ENCODE measurements around the gene TRMT61A.
"Not testable (repeated sequence)": the region's sequence is repeated elsewhere in the genome, so short reads cannot be mapped to it uniquely, and the experiment has no call there.

The TRMT61A gene

DNA sequence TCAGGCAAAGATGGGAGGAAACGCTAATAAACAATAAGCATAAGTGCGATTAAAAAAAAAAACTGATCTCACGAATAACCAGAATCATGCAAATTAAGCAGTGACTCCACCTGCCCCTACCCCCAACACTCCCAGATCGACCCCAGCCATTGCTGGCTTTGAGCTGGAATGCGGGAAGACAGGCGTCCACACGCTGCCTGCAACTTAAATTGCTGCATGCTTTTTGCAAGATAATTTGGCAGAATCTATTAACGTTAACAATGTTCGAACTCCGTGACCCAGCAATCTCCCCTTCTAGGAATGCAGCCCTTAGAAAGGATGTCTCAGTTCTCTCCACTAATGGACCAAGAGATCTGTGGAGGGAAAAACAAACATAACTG is 5.4 kb upstream of the TRMT61A start:
- no peak for DNase-seq

DNA sequence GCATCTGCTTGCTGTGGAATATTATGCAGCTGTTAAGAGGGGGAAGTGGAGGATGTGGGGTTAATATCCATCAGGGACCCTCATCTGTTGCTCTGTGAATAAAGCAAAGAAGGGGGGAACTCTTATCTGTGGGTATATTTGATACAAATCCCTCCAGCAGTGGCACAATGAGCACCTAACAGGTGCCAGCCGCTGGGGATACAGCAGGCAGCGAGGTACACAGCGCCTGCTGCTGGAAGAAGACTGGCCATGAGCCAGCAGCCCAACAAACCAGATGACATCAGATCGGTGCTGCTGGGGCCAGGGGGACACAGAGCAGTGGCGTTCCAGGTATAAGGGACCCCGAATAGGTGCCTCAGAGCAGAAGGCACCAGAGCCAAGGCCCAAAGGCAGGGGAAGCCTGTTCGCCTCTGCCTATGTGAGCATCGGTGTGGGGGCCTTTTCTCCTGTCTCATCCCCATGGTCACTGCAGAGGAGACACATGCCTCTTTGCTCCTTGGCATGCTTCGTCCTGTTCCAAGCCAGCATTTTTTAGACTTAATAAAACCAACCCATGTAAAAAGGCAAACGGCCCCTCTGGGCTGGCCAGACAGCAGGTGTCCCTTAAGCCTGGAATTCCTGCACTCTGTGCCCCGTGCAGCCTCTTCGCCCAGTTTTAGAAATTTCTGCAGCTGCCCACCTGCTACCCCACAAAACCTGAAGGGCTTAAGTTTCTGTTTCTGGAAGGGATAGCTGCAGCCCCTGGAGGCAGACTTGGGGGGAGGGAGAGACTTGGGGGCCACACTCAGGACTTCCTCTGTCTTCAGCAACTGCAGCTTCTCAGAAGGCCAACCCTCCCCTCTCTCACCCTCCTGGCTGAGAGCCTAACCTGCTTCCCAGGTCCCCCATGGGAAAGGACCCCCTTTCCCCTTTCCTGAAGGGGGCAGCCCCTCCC is 4.7 kb upstream of the TRMT61A start:
- DNase-seq, result no peak

DNA sequence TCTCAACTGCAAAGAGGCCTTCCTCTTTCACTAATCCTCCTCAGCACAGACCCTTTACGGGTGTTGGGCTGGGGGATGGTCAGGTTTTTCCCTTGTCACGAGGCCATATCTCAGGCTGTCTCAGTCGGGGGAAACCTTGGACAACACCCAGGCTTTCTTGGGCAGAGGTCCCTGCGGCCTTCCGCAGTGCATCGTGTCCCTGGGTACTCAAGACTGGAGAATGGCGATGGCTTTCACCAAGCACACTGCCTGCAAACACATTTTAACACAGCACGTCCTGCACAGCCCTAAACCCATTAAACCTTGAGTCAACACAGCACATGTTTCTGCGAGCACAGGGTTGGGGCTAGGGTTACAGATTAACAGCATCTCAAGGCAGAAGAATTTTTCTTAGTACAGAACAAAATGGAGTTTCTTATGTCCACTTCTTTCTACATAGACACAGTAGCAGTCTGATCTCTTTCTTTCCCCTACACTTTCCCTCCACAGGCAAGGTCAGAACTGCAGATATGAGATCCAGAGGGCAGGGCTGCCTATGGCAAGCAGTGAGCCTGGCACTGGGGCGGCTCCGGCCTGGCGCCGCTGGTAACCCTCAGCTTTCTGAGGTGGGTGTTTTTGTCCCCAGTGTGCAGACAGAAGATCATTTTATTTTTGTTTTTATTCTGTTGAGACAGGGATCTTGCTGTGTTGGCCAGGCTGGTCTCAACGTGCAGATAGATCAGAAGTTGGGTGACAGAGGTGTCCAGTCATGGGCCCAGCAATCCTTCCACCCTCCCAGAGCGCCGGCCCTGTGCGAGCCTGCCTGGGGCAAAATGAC is 3.4 kb upstream of the TRMT61A start:
- not testable (repeated sequence) for DNase-seq

DNA sequence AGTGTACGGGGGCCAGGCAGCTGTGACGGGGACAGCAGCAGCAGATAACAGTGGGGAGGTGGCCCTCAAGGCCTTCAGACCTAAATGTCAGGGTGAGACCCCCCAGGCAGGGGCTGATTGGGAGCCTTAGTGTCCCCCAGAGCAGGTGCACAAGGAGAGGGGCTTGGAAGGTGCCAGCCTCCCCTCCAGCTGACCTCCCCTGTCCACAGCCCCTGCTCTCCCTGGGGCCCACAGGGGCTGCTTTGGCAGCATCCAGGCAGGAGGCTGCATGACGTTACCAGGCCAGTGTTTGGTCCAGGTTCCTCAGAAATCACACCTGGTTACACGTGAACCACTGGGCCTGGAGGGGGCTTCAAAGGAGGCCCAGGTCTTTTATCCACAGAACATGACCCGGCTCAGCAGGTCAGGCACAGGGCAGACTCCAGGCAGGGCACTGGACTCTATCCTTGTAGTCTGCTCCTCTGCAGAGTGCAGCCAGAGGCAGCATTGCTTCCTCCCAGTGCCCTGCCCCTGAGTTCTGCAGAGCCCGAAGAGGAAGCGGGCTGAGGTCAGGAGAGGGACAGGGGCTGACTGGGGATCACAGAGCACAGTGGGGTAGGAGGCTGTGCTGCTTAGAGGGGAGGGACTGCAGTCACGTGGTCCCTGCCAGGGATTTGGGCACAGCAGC is 2.6 kb upstream of the TRMT61A start:
- no peak for DNase-seq

DNA sequence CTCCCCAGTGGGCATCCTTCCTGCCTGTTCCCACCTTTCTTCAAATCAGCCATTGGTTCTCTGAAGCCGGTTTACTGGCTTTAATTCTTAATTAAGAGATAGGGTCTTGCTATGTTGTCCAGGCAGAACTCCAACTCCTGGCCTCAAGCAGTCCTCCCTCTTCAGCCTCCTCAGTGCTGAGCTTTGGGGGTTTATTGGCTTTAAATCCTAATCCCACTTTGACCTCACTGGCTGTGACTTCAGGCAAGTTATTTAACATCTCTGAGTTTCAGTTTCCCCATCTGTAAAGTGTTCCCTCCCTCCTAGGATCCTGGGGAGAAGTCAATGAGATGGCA is 2.1 kb upstream of the TRMT61A start:
- no peak for DNase-seq

DNA sequence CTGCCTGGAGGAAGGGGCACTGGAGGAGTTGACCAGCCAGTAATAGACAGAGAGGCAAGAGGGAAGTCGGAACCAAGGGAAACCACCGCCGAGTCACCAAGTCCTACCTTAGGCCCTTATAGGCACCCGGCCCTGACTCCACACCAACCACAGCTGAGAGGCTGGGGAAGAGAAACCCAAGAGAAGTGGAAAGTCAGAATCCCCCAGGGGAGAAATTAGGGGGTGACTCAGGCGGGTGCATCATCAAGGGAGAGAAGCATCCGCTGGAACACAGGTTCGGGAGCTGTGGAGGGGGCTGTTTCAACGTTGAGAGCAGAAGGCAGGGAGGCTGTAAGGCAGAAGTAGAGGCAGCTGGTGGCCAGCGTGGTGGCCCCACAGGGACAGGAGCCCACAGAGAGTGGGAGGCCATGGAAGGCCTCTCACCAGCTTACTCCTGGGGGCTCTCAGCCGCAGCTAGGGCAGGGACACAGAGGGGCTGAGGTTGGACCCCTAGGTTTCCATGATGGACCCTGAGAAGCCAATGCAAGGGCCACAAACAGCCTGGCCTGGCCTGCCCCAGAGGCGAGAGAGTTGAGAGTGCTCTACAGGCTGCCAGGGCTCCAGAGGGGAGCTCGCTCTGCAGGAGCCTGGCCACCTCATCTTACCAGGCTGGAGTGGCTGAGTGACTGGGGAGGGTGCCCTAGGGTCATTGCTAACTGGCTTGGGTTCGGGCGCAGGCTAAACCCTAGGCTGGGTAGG is 1.4 kb upstream of the TRMT61A start:
- DNase-seq, result no peak

DNA sequence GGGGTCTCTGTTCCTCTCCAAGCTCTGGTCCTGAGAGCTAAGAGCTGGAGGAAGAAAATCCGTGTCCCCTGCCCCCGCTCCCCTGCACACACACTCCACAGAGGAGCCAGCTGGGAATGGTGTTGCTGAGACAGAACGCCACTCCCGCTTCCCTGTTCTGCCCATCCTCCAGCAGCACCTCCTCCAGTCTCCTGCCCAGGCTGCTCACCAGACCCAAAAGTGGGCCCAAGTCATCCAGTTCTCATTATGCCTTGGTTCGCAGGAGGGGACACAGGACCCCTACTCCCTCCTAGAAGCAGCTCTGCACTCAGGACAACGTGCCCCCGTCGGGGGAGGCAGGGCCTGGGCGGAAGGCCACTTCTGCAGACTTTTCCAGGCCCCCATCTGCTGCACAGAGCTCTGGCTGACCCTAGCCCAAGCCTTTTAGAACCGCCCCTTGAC is 830 bp upstream of the TRMT61A start:
- DNase-seq, result no peak

DNA sequence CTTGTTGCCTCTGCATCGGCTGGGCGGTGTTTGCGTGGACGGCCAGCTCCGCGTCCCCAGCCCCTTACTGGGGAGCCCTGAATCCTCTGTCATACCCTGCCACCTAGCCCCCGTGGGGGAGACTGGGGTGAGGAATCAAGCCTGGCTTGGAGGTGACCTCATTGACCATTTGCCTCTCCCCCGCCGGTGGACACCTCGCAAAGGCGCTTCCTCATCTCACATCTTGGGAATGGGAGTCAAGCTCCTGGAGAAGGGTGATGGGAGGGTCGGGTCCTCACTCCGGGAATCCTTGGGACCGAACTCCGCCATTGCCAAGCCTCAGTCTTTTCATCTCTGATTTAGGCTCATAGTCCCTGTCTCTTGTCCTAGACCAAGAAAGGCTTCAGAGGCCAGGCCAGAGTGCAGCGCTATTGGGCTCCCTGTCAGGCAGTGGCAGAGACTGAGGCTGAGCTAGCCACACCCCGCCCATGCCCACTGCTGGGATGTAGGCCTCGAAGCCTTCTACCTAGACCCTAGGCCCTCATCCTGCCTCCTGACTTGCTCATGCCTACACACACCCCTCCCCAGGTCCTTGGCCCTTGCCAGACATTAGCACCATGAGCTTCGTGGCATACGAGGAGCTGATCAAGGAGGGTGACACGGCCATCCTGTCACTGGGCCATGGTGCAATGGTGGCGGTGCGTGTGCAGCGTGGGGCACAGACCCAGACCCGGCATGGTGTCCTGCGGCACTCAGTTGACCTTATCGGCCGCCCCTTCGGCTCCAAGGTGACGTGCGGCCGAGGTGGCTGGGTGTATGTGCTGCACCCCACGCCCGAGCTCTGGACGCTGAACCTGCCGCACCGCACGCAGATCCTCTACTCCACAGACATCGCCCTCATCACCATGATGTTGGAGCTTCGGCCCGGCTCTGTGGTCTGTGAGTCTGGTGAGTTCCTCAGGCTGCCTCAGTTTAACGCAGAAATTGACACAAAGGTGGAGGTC is 678 bp downstream of the TRMT61A start:
- DNase-seq, result no peak

DNA sequence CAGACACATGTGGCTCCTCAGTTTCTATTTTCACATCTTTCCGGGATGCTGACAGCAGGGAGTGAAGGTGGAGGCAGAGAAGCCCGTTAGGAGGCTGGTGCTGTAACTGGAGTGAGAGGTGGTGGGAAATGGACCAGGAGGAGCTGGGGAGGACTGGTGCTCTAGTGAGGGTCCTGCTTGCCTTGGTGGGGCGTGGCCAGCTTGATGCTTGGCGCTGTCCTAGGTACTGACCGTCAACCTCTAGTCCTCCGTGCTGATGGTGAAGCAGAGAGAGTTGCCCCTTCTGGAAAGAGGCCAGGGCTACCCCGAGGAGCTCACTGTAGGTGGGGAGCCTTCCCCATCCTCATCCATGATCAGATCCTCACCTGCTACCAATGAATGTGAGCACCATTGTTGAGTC is 1.4 kb downstream of the TRMT61A start:
- no peak for DNase-seq

DNA sequence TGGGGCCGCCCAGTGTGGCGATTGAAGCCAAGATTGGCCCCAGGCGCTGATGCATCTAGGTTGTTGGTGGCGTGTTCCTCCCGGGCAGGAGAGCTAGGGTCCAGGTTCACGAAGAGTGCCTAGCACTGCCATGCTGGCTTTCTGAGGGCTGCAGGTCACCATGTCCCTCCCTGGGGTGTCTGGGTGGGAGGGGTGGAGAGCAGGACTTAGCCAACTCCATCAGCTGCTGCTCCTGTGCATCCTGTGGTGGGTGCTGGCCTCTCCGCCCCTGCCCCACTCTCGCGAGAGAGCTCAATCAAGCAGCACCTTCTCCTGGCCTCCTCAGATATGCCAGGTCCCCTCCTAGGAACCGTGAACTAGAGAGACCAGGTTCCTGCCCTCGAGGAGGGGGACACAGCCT is 1.8 kb downstream of the TRMT61A start:
- DNase-seq, result no peak

DNA sequence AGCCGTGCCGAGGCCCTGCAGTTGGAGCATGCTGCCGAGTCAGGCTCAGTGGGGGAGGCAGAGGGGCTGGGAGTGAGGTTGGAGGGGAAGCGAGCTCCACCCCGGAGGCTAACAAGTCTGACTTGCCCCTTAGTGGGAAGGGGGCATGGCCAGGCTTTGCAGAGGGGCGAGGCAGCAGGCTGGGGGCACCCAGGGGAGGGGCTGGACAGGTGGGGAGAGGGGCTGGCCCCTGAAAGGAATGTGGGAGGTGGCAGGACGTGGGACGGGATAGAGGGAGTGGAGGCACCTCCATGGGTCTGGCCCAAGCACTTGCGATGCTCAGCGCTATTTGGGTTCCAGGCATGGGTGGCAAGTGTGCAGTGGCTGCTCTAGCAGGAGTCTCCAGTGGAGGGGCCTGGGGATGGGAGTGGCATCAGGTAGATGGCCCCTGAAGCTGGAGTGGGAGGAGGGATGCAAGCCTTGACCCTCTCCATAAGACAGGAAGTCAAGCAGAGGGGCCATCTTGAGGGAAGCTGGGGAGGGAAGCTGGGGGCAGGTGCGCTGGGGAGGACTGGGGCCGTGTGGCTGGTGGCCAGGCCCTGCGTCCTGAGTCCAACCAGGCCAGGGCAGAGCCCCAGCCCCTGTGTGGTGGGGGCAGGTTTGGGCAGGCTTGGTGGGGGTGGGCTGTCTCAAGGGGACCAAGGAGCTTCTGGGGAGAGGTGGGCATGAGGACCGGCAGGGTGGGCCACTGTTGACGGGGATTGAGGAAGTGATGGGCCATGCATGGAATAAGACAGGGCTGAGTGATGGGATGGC is 2.6 kb downstream of the TRMT61A start:
- DNase-seq, result no peak

DNA sequence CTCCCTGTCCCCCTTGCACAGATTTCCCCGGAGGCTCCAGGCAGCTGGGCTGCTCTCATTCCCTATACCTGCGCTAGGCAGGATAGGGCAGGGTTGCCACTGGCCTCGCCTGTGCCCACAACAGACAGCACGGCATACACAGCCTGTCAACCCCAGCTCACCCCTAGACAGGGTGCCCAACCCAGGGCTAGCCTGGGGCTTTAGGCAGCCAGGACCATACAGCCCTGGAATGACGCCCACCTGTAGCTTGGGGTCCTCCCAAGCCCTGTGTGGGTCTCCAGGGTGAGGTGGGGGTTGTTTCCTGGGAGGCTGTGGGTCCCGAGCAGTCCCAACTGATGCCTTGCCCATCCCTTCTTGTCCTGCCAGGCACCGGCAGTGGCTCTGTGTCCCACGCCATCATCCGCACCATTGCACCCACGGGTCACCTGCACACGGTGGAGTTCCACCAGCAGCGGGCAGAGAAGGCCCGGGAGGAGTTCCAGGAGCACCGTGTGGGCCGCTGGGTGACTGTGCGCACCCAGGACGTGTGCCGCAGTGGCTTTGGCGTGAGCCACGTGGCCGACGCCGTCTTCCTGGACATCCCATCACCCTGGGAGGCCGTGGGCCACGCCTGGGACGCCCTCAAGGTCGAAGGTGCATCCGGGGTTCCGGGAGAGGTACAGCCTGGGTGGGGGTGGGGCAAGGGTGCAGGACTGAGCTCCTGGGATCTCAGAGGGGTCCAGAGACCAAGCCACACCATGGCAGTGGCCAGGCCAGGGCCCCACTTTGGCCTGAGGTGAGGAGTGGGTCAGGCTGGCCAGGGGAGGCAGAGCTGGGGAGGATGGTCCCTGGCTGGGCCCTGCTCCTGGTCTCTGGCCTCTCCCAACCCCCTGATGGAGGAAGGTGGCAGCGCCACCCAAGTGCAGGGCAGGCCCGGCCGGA is 3.5 kb downstream of the TRMT61A start:
- DNase-seq, result no peak

DNA sequence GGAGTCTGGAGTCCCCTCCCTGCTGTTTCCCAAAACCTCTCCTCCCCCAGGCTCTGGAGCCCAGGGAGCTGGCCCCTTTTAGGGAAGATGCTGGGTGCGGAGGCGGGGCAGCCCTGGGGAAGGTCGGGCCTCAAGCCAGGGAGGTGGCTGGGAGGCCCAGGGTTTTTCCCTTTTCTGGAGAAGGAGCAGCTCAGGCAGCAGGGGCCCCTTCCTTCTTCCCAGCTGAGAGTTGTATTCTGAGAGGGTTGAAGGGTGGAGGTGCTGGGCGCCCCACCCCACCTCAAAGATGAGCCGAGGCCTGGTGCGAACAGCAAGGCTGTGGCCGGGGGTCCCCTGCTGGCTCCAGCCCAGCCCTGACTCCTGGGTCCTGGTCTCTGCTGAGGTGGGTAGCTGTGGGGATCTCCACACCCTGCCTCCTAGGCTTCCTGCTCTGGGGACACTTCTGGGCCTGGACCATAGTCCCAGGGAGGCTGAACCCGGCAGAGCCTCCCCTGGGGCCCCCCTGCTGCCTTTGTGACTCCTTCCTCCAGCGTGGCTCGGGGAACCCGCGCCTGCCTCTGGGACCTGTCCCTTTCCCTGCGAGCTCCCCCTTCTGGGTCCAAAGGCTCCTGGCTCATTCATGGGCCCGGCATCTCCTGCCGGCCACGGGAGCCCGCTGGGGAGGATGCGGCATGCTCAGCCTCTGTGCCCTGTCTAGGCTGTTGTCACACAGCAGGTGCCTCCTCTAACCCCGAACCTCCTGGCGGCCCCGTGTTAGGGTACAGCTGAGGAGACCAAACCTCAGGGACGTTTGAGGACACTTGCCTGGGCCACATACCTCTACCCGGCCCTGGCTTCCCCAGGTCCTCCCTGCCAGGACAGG is 4.4 kb downstream of the TRMT61A start:
- no peak for DNase-seq

DNA sequence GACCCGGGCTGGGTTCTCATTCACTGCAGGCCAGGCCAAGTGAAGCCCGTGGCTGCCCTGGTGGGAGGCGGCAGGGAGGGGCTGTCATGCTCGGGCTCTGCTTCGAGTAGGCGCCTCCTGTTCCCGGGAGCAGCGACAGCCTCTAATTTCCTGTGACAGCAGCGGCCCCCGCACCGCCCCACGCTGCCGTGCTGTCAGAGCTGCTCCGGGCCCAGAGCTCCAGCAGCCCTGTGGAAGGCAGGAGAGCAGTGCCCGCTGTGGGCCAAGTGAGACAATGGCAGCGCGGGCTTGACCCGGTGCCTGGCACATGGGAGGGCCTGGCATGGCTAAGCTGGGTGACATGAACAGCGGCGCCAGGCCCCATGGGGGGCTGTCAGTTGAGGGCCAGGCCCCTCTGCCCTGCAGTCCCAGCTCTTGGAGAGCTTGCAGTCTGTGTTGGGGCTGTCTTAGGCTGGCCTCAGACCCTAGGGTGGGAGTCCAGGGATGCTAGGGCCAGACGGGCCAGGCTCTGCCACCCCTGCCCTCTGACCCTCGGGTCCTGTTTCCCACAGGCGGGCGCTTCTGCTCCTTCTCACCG is 5.1 kb downstream of the TRMT61A start:
- DNase-seq, result no peak

DNA sequence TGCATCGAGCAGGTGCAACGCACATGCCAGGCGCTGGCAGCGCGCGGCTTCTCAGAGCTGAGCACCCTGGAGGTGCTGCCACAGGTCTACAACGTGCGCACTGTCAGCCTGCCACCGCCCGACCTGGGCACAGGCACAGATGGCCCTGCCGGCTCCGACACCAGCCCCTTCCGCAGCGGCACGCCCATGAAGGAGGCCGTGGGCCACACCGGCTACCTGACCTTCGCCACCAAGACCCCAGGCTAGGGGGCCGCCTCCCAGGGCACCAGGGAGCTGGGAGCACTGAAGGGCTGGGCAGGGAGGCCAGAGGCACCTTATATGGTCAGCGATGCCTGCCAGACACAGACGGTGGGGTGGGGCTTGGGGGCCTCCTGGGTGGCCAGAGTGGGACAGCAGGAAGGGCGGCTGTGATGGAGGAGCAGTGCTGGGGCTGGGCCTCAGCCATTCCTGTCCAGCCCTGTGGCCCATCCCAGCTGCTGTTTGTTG is 5.6 kb downstream of the TRMT61A start:
- no peak for DNase-seq

DNA sequence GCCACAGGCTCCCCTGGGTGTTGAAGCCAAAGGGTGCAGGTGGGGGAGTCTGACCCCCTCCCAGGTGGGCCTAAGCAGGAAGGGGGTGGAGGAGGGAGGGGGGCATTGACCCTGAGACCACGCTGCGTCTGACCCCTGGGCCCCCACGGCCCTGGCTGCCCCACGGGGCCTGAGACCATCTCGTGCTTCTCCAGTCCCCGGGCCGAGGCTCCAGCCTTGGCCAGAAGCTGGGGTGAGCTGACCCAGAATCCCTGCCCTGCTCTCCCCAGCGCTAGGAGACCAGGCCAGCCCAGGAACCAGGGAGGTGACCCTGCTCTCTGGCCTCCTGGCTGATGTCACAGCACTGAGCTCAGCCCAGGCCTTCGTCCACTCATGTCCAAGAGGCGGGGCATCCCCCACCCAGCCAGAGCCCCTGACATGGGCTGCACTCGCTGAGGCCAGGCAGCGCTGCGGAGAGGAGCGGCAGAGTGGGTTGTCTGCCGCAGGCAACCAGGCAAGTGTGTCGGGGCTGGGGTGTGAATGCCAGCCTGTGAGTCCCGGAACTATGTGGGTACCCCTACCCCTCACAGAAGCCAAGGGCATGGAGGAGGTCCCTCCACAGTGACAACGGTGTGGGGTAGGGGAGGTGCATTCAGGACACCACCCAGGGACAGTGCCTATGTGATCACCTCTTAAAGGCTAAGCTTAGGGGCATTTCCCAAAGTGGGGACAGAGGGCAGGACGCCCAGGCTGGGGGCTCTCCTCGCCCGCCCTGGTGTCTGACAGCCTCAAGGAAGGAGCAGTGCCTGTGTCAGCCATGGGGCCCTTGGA is 6.3 kb downstream of the TRMT61A start:
- DNase-seq, result no peak

Measured in stimulated activated CD4-positive, alpha-beta T cell treated with anti-CD3 and anti-CD28 coated beads, Interleukin-4, amount 100 ng/mL, for 4 hours (primary cell).